Lower leg skin (tissue), 4 donors: ENCODE data around the gene LAMC2. TPM values are rescaled to one million over a fixed set of nuclear protein-coding genes. Genes with fewer than 3 reads are reported as not detected.

ENCODE experiments used
- DNase-seq, 2 donors: peaks; one replicate each; pipeline ENCODE4 v3.0.0-alpha.2; 2019; ENCODE audit warnings: low spot score in 2 of 2
- H3K4me3 ChIP-seq: fragments of 200-600 bp; sonication (generic); 2 replicates; pipeline ENCODE4 v1.5.1; 2017; ENCODE audit warnings: mild to moderate bottlenecking, low read depth; ENCODE audit not compliant: poor library complexity, severe bottlenecking
- CTCF ChIP-seq, 3 donors: fragments of 450-650 bp; IDR thresholded peaks; one replicate each; pipeline ENCODE4 v1.5.1; 2016; ENCODE audit warnings: antibody characterized with exemption in 3 of 3, mild to moderate bottlenecking in 3 of 3, moderate library complexity in 2 of 3
- POLR2A ChIP-seq, 2 donors: fragments of 450-650 bp; IDR thresholded peaks; one replicate each; pipeline ENCODE4 v1.6.1; 2016 to 2017; ENCODE audit warnings: antibody characterized with exemption in 2 of 2, mild to moderate bottlenecking in 1 of 2, moderate library complexity in 1 of 2
- WGBS, 2 donors: methylation state at CpG; one replicate each; pipeline ENCODE4 v1.1.5; 2018; 5-methylcytosine and 5-hydroxymethylcytosine counted together
- intact Hi-C: fragments of 100-400 bp; cut with DNase I; formaldehyde crosslinking; loops from one replicate; pipeline ENCODE4 v1.15.0; 2023; ENCODE audit warnings: low total_unique reads
- total RNA-seq, 4 donors: library from RNA; depleted of rRNA; stranded (reverse); fragments of >200 nt; gene quantifications; one replicate each; pipeline ENCODE4 v1.1.0, GENCODE V29; 2016

LAMC2 gene
- total RNA-seq, 4 donors from 2014 or later, result 29.6 to 36.8 (median 33.1) TPM

DNA sequence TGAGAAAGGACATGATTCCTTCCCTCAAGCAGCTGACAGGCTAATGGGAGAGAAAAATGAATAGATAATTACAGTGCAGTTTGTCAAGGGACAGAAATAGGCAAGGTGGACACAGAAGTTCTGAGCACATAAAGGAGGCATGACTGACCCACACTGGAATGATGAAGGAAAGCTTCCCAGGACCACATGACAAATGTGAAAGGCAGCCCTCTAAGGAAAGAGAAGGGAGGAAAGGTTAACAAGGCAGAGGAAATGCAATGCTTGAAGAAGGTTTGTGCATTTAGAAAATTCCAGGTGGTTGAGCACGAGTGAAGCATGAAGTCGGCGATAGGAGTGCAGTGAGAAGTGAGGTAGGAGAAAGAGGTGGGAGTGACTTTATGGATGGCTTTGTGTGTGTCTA lies 37.4 kb downstream of the LAMC2 start:
- WGBS, 2 donors, result 93 to 94% methylated on average over 3 of the region's 3 CpGs
- TF ChIP-seq CTCF (IDR thresholded peaks at IDR 0.05) (no peak), POLR2A (IDR thresholded peaks at IDR 0.05) (no peak)
- intact Hi-C loops, result no loop called here
- no peak for DNase-seq
- H3K4me3 ChIP-seq, result no peak overlapping the region

DNA sequence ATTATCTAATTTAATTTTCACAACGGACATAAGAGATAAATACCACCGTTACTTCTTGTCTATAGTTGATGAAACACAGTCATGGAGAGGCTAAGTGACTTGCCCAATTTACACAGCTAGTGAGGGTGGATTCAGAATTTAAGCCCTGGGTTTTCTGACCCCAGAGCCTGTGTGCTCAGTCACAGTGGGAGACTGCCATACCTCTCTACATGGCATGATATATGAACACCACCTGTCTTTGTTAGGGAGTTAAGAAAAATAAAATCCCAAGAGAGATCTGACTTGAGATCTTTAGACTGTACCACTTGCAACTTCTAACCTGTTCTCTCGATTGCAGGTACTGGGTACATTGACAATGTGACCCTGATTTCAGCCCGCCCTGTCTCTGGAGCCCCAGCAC lies 40.3 kb downstream of the LAMC2 start:
- 87 to 96% methylated on average over 4 of the region's 4 CpGs for WGBS, 2 donors
- intact Hi-C loops, result no loop called here
- no peak overlapping the region for H3K4me3 ChIP-seq
- DNase-seq, result no peak
- TF ChIP-seq POLR2A (IDR thresholded peaks at IDR 0.05) (no peak), CTCF (IDR thresholded peaks at IDR 0.05) (no peak)

- WGBS, 2 donors, result 65 to 70% methylated on average over 4 of the region's 4 CpGs
- no peak for DNase-seq
- no peak for TF ChIP-seq POLR2A (IDR thresholded peaks at IDR 0.05)
- TF ChIP-seq CTCF (IDR thresholded peaks at IDR 0.05), result no peak
- intact Hi-C loops, result no loop called here
- H3K4me3 ChIP-seq, result no peak overlapping the region
Observed at GRCh38 chr1:183226963-183227362, 40.9 kb downstream of the LAMC2 start.

DNA sequence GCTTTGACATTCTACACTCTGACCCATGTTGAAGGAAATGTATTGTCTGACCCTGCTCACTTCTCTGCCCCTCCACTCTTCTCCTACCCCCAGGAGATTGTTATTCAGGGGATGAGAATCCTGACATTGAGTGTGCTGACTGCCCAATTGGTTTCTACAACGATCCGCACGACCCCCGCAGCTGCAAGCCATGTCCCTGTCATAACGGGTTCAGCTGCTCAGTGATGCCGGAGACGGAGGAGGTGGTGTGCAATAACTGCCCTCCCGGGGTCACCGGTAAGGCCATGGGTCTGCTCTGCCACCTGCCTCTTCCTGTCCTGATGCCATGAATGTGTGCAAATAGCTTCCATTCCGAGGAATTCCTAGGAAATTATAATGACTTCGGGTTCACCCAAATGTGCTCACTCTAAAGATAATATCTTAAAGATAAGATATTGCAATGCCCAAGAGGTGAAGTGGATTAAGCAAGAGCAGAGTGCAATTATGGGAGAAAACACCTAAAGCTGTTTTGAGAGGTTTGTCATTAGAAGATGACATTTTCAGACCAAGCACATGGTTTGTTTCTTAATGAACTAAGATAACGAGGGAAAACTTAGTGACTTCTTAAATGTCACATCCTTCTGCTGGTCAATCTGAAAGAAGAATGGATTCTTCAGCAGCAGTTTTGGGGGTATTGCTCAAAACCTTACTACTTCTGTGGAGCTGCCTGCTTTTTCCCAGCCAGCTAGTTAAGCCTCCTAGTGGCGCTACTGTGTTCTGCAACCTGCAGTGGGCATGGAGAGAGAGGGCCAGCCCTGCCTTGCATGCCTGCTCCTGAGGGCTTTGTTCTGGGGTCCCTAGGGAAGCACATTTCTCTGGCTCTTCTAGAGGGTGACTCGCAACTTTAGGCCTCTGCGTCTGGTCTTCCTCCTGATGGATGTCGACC lies 41.6 kb downstream of the LAMC2 start:
- no peak overlapping the region for H3K4me3 ChIP-seq
- 82 to 83% methylated on average over 16 of the region's 16 CpGs for WGBS, 2 donors
- intact Hi-C loops, result no loop called here
- peak in 1 of 2 donors; percentile 82 for DNase-seq
- TF ChIP-seq CTCF (IDR thresholded peaks at IDR 0.05) (peak in 1 of 3 donors; percentile 33), POLR2A (IDR thresholded peaks at IDR 0.05) (no peak)

DNA sequence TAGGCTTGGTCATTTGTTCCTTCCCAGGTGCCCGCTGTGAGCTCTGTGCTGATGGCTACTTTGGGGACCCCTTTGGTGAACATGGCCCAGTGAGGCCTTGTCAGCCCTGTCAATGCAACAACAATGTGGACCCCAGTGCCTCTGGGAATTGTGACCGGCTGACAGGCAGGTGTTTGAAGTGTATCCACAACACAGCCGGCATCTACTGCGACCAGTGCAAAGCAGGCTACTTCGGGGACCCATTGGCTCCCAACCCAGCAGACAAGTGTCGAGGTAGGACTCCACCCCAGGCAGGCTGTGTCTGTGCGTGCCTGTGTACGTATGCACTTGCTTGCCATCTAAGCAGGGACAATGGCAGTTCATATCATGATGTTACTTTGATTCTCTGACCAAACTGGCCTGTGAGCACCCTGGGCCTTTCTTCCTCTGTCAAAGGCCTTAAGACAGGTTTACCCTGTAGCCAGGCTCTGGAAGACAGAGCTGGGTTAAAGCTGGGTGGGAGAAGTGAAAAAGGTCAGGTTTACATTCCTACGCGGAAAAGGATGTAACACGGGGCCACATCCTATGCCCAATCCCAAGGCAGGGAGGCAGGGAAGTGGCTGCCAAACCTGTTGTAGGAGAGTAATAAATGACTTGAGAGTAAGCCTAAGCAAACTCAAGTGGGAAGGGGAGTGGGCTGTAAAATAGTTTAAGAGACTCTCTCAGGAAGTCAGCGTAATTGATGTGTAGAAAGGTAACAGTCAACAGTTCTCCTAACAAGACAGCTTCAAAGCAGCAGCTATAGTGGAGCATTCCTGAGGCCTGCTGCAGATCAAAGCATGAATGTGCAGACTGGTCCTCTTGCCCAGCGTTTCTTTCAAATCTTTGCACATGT lies 42.5 kb downstream of the LAMC2 start:
- no peak for TF ChIP-seq CTCF (IDR thresholded peaks at IDR 0.05)
- TF ChIP-seq POLR2A (IDR thresholded peaks at IDR 0.05), result no peak
- intact Hi-C loops, result no loop called here
- peak in 1 of 2 donors; percentile 74 for DNase-seq
- 84 to 87% methylated on average over 13 of the region's 13 CpGs for WGBS, 2 donors
- no peak overlapping the region for H3K4me3 ChIP-seq
